Suprapubic skin (tissue), 4 donors: Measurements from ENCODE around the gene P4HA2. TPM values are rescaled to one million over a fixed set of nuclear protein-coding genes. Genes with fewer than 3 reads are reported as not detected.

Experiments
- DNase-seq, 2 donors: peaks; one replicate each; pipeline ENCODE4 v3.0.0-alpha.2; 2019; ENCODE audit warnings: low spot score in 2 of 2
- H3K27ac ChIP-seq: fragments of 200-600 bp; sonication (generic); one replicate; pipeline ENCODE4 v1.5.1; 2019
- H3K27me3 ChIP-seq: fragments of 200-600 bp; sonication (generic); one replicate; pipeline ENCODE4 v1.5.1; 2019
- H3K36me3 ChIP-seq: fragments of 200-600 bp; sonication (generic); one replicate; pipeline ENCODE4 v1.5.1; 2019
- H3K4me1 ChIP-seq: fragments of 200-600 bp; sonication (generic); one replicate; pipeline ENCODE4 v1.5.1; 2019
- H3K4me3 ChIP-seq: fragments of 200-600 bp; sonication (generic); one replicate; pipeline ENCODE4 v1.5.1; 2019; ENCODE audit warnings: mild to moderate bottlenecking
- H3K9me3 ChIP-seq: fragments of 200-600 bp; sonication (generic); one replicate; pipeline ENCODE4 v1.5.1; 2019
- EP300 ChIP-seq: sonication (generic); formaldehyde crosslinking; IDR thresholded peaks from one replicate; pipeline ENCODE4 v1.6.1; 2017; ENCODE audit warnings: antibody characterized with exemption
- POLR2A ChIP-seq, 2 donors: fragments of 450-650 bp; IDR thresholded peaks; one replicate each; pipeline ENCODE4 v1.6.1; 2017; ENCODE audit warnings: antibody characterized with exemption in 2 of 2, mild to moderate bottlenecking in 2 of 2, moderate library complexity in 2 of 2
- POLR2AphosphoS5 ChIP-seq, 3 donors: sonication (generic); formaldehyde crosslinking; IDR thresholded peaks; one replicate each; pipeline ENCODE4 v1.6.1; 2017; ENCODE audit warnings: antibody characterized with exemption in 3 of 3
- WGBS: methylation state at CpG from one replicate; pipeline ENCODE4 v1.1.5; 2018; 5-methylcytosine and 5-hydroxymethylcytosine counted together
- total RNA-seq, 4 donors: library from RNA; depleted of rRNA; stranded (reverse); fragments of >200 nt; gene quantifications; one replicate each; pipeline ENCODE4 v1.1.0, GENCODE V29; 2016
- TF ChIP-seq, protein P1 (sequence below), 2 donors: fragments of 200-600 bp in 1 of 2; fragments of 450-650 bp in 1 of 2; sonication (generic) in 1 of 2; IDR thresholded peaks; one replicate each; pipeline ENCODE4 v1.5.1; 2016 to 2019; ENCODE audit warnings: antibody characterized with exemption in 2 of 2, mild to moderate bottlenecking in 1 of 2, moderate library complexity in 1 of 2

P4HA2 gene
- total RNA-seq, 4 donors from 2014 or later = 23.9 to 42.0 (median 30.9) TPM

DNA sequence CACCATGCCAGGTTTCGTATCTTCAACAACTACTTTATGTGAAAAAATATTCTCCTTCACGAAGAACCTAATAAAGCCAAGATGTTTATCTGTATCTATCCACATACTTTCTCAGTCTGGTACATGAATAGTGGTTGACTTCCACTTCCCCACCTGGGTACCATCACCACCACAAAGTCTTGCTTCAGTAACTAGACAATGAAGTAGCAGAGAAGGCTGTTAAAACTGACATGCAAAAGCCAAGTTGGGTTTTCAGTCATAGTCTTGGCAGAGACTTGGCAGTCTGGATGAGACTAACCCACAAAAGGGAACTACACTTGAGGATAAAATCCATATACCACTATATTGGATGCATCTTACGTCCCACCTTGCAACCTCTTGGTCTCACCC lies 5.0 kb downstream of the P4HA2 start:
- 76% methylated on average over 3 of the region's 3 CpGs for WGBS
- Histone ChIP-seq H3K9me3 (no peaks in the 10 kb centered on the region), H3K27ac (no peak overlapping the region), H3K4me3 (no peak overlapping the region), H3K27me3 (no peaks in the 10 kb centered on the region), H3K4me1 (peaks cover 78% of the 10 kb centered on the region), H3K36me3 (no peaks in the 10 kb centered on the region)
- TF ChIP-seq, protein P1, sequence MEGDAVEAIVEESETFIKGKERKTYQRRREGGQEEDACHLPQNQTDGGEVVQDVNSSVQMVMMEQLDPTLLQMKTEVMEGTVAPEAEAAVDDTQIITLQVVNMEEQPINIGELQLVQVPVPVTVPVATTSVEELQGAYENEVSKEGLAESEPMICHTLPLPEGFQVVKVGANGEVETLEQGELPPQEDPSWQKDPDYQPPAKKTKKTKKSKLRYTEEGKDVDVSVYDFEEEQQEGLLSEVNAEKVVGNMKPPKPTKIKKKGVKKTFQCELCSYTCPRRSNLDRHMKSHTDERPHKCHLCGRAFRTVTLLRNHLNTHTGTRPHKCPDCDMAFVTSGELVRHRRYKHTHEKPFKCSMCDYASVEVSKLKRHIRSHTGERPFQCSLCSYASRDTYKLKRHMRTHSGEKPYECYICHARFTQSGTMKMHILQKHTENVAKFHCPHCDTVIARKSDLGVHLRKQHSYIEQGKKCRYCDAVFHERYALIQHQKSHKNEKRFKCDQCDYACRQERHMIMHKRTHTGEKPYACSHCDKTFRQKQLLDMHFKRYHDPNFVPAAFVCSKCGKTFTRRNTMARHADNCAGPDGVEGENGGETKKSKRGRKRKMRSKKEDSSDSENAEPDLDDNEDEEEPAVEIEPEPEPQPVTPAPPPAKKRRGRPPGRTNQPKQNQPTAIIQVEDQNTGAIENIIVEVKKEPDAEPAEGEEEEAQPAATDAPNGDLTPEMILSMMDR (IDR thresholded peaks at IDR 0.05) = no peak
- no peak for TF ChIP-seq POLR2A (IDR thresholded peaks at IDR 0.05)
- TF ChIP-seq EP300 = no peak
- TF ChIP-seq POLR2AphosphoS5 (IDR thresholded peaks at IDR 0.05) = no peak
- DNase-seq = no peak

DNA sequence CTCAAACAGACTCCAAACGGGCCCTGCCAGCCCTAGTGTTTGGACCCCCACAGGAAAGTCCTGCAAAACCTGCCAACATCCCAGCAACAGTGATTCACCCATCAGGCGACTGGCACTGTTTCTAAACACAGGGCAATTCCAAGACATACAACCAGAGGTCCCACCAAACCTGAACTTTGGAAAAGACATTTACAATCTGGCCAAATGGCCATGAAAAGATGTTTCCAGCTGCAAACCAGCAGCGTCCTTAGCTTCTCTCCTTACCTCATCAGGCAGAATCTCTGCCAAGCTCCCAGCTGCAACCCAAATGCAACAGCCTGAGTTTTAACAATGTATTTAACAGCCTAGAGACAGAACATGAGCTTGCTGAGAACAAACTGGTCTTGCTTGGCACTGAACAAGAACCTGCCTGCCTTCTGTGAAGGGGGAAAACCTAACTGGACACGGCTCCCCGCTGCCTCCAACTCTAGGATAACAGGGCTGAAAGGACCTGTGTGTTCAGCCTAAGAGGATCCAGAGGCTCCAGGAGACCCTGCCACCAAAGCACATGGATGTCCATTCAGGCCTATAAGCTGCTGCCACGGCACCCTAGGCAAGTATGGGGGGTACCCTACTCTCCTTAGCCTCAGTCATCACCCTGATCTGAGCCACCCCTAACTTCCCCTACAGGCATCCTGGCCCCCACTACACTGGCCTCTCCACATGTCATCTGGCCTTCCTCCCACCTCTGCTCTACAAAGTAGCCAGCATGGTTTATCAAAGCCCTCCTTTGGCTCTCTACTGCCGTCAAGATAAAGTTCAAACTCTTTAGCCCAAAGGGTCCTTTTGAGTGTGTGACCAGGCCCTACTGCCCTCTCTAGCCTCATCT lies 5.6 kb downstream of the P4HA2 start:
- H3K4me1 ChIP-seq = peaks cover 73% of the 10 kb centered on the region
- no peaks in the 10 kb centered on the region for H3K9me3 ChIP-seq
- TF ChIP-seq, protein P1 (IDR thresholded peaks at IDR 0.05) = no peak
- TF ChIP-seq POLR2AphosphoS5 (IDR thresholded peaks at IDR 0.05) (no peak), EP300 (no peak), POLR2A (IDR thresholded peaks at IDR 0.05) (no peak)
- H3K27ac ChIP-seq = peak overlapping the region; percentile 65
- H3K36me3 ChIP-seq = no peaks in the 10 kb centered on the region
- no peaks in the 10 kb centered on the region for H3K27me3 ChIP-seq
- WGBS = 45% methylated on average over 5 of the region's 7 CpGs
- DNase-seq = no peak
- H3K4me3 ChIP-seq = no peak overlapping the region

DNA sequence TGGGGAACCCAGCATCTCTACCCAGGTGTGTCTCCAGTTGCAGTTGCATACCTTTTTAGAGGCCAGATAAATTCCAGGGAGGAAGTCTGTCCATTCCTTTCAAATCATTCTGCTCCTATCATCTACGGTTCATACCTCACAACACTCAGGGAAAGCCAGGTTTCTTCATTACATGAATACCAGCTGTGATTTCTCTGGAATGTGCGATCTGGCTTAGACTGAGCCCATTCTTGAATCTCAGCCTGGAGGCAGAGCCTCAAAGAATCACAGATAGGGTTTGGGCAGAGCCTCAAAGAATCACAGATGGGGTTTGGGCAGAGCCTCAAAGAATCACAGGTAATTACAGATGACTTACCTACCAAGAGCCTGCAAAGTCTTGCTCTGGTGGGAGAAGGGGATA lies 7.2 kb downstream of the P4HA2 start:
- H3K4me3 ChIP-seq = no peak overlapping the region
- 43% methylated on average over 2 of the region's 2 CpGs for WGBS

DNA sequence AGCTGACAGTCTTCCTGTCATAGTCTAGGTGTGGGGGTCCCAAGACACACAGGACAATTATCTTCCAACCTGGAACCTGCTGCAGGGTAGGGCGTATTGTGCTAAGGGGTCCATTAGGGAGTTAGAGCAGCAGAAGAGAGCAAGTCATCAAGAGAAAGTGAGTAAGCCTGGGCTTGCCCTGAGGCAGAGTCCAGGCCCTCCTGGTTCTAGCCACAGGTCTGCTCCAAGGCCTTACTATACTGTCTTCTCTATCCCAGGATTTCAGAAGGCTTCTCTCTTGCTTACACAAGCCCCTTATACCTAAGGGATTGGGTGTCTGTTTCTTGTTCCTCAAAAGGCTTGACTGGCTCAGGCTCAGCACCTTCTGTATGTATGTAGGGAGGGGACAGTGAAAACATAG lies 7.7 kb downstream of the P4HA2 start:
- Histone ChIP-seq H3K4me1 (peaks cover 61% of the 10 kb centered on the region), H3K27ac (no peak overlapping the region), H3K27me3 (no peaks in the 10 kb centered on the region), H3K36me3 (no peaks in the 10 kb centered on the region), H3K4me3 (no peak overlapping the region), H3K9me3 (no peaks in the 10 kb centered on the region)
- TF ChIP-seq POLR2A (IDR thresholded peaks at IDR 0.05) = no peak
- no peak for TF ChIP-seq EP300
- no peak for TF ChIP-seq POLR2AphosphoS5 (IDR thresholded peaks at IDR 0.05)
- TF ChIP-seq, protein P1 (IDR thresholded peaks at IDR 0.05) = no peak
- DNase-seq = no peak
- WGBS = 63% methylated on average over 1 of the region's 1 CpG

More for the DNA sequence above, 7.2 kb downstream of the P4HA2 start:
- H3K4me1 ChIP-seq = peaks cover 61% of the 10 kb centered on the region
- H3K27me3 ChIP-seq = no peaks in the 10 kb centered on the region
- TF ChIP-seq, protein P1 (IDR thresholded peaks at IDR 0.05) = no peak
- no peak for TF ChIP-seq POLR2A (IDR thresholded peaks at IDR 0.05)
- no peak overlapping the region for H3K27ac ChIP-seq
- no peak for DNase-seq
- H3K36me3 ChIP-seq = no peaks in the 10 kb centered on the region
- H3K9me3 ChIP-seq = no peaks in the 10 kb centered on the region

DNA sequence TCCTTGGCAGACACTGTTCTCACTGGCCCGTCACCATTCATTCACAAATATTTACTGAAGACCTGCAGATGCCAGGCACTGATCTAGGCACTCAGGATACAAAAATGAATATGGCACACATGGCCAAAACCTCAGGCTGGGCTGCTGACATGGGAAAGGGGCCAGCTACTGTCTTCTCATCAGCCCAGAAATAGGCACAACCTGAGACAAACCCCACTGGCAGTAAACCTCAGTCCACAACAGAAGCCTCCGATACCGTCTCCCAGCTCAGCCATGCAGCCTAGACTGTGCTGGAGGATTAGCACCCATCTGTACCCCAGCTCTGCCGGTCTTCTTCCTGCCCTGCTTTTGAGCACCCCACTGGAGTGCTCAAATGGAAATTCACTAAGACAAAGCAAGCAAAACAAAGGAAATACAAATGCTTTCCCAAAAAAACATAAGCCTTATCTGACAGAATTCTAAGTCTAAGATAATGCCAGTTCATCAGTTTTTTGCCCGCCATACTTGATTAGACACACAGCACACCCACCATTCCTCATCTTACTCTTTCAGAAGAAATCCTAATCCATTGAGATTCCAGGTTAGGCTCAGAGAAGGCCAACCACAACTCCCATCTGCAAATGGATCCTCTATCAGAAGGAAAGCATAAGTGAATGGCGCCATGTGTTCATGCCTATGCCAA lies 8.2 kb downstream of the P4HA2 start:
- WGBS = 94% methylated on average over 6 of the region's 6 CpGs
- TF ChIP-seq POLR2A (IDR thresholded peaks at IDR 0.05) = no peak
- no peak for TF ChIP-seq EP300
- TF ChIP-seq POLR2AphosphoS5 (IDR thresholded peaks at IDR 0.05) = no peak
- TF ChIP-seq, protein P1 (IDR thresholded peaks at IDR 0.05) = no peak
- Histone ChIP-seq H3K9me3 (no peaks in the 10 kb centered on the region), H3K4me1 (peaks cover 61% of the 10 kb centered on the region), H3K4me3 (no peak overlapping the region), H3K27me3 (no peaks in the 10 kb centered on the region), H3K27ac (no peak overlapping the region), H3K36me3 (no peaks in the 10 kb centered on the region)
- DNase-seq = peak in 1 of 2 donors; percentile 21
